K562 (cell line): Measurements from ENCODE around the gene IGDCC3. TPM values are rescaled to one million over a fixed set of nuclear protein-coding genes. Genes with fewer than 3 reads are reported as not detected.

Source experiments
- ATAC-seq: fragments of 200-7000 bp; cut with Tn5 transposase; 3 replicates; pipeline ENCODE4 v1.9.1; 2020; ENCODE audit warnings: moderate library complexity
- BruUV-seq: library from RNA; stranded (reverse); fragments of 400-500 nt; replicated peaks from 2 replicates; lab custom pipeline; 2021; lab: Mats Ljungman, UMichigan
- CTCF ChIA-PET: fragments of 300-600 bp; formaldehyde crosslinking; extraction: SDS; loops from one replicate; lab custom pipeline; 2021; ENCODE audit warnings: low intra/inter-chr PET ratio; lab: Yijun Ruan, JAX
- POLR2A ChIA-PET: fragments of 300-600, 350-650 bp; sonication (Branson Sonifier 250); formaldehyde crosslinking; extraction: SDS; loops from one replicate; lab custom pipeline; 2021; ENCODE audit warnings: antibody characterized with exemption, inconsistent platforms; lab: Yijun Ruan, JAX
- DNase-seq, 4 experiments: peaks; one replicate each; pipeline versions ENCODE4 v3.0.0 to v3.0.0-alpha.2; 2011 to 2018; ENCODE audit warnings: low spot score in 3 of 4, mixed read lengths in 3 of 4; ENCODE audit errors: extremely low read depth in 1 of 4
- FAIRE-seq: peaks from 2 replicates; lab custom pipeline; 2011; peaks lifted over from hg19 to GRCh38; lab: Jason Lieb, UNC
- H2AFZ ChIP-seq: 2 replicates; pipeline ENCODE4 v1.6.0; 2011; ENCODE audit warnings: low read depth, low read length, control low read depth, inconsistent platforms
- H3K27ac ChIP-seq: fragments of 200-600 bp; 3 replicates; pipeline ENCODE4 v1.8.0; 2011; ENCODE audit warnings: low read depth, mild to moderate bottlenecking, control low read depth, inconsistent platforms, low read length, moderate library complexity, mixed read lengths; ENCODE audit errors: extremely low read depth
- H3K27me3 ChIP-seq, 2 experiments: fragments of 300-600 bp in 1 of 2; 2 replicates in 1 of 2; 3 replicates in 1 of 2; pipeline versions ENCODE4 v1.6.0 to v1.8.0; 2011; ENCODE audit warnings: inconsistent platforms in 2 of 2, low read length in 2 of 2, mild to moderate bottlenecking in 1 of 2, mixed read lengths in 1 of 2, moderate library complexity in 1 of 2; ENCODE audit not compliant: control insufficient read depth in 2 of 2, insufficient read depth in 2 of 2
- H3K36me3 ChIP-seq: fragments of 300-600 bp; 3 replicates; pipeline ENCODE4 v1.8.0; 2011; ENCODE audit warnings: mild to moderate bottlenecking, low read length, inconsistent platforms; ENCODE audit not compliant: control insufficient read depth, insufficient read depth
- H3K4me1 ChIP-seq, 2 experiments: fragments of 200-600 bp in 1 of 2; replicated peaks in 1 of 2; 2 replicates in 1 of 2; 3 replicates in 1 of 2; pipeline versions ENCODE4 v1.5.1 to v1.8.0; 2011; ENCODE audit warnings: inconsistent platforms in 2 of 2, low read length in 2 of 2, mild to moderate bottlenecking in 1 of 2, mixed read lengths in 1 of 2, moderate library complexity in 1 of 2; ENCODE audit not compliant: control insufficient read depth in 2 of 2, insufficient read depth in 2 of 2
- H3K4me2 ChIP-seq: 2 replicates; pipeline ENCODE4 v1.6.1; 2011; ENCODE audit warnings: low read length, control low read depth, inconsistent platforms, mixed read lengths; ENCODE audit not compliant: insufficient read depth
- H3K4me3 ChIP-seq: fragments of 200-600 bp; sonication (generic), shearing (Covaris generic); 2 replicates; pipeline ENCODE4 v1.5.1; 2016; ENCODE audit warnings: control low read depth, inconsistent platforms
- H3K79me2 ChIP-seq: fragments of 200-600 bp; 3 replicates; pipeline ENCODE4 v1.8.0; 2011; ENCODE audit warnings: low read length, inconsistent platforms; ENCODE audit not compliant: control insufficient read depth, insufficient read depth
- H3K9ac ChIP-seq, 2 experiments: 2 replicates each; pipeline versions ENCODE4 v1.6.0 to v1.6.1; 2011; ENCODE audit warnings: low read depth in 2 of 2, low read length in 2 of 2, control low read depth in 1 of 2, inconsistent platforms in 1 of 2, mild to moderate bottlenecking in 1 of 2, mixed read lengths in 1 of 2; ENCODE audit not compliant: insufficient read depth in 1 of 2
- H3K9me1 ChIP-seq: one replicate; pipeline ENCODE4 v1.6.0; 2011; ENCODE audit warnings: inconsistent platforms, mild to moderate bottlenecking, low read length, moderate library complexity; ENCODE audit not compliant: control insufficient read depth, insufficient read depth
- H3K9me3 ChIP-seq: replicated peaks from 2 replicates; pipeline ENCODE4 v1.5.1; 2011; ENCODE audit warnings: low read depth, low read length, inconsistent platforms; ENCODE audit not compliant: control insufficient read depth, insufficient read depth
- H4K20me1 ChIP-seq: replicated peaks from 2 replicates; pipeline ENCODE4 v1.6.1; 2011; ENCODE audit warnings: low read length, inconsistent platforms, mixed read lengths; ENCODE audit not compliant: control insufficient read depth, insufficient read depth
- KLF16 ChIP-seq: IDR thresholded peaks from 2 replicates; pipeline ENCODE4 v1.6.1; 2016; ENCODE audit warnings: antibody characterized with exemption
- NFIC ChIP-seq: fragments of 450-650 bp; IDR thresholded peaks from 2 replicates; pipeline ENCODE4 v1.6.1; 2017; ENCODE audit warnings: mild to moderate bottlenecking, inconsistent platforms
- NONO ChIP-seq, 2 experiments: fragments of 200-400 bp in 1 of 2; fragments of 450-650 bp in 1 of 2; formaldehyde crosslinking in 1 of 2; IDR thresholded peaks; 2 replicates each; pipeline ENCODE4 v1.6.1; 2017; ENCODE audit warnings: low read depth in 2 of 2, mild to moderate bottlenecking in 2 of 2, moderate library complexity in 2 of 2, low read length in 1 of 2
- SP1 ChIP-seq: sonication (generic); formaldehyde crosslinking; IDR thresholded peaks from 2 replicates; pipeline ENCODE4 v1.8.1; 2022; ENCODE audit warnings: mild to moderate bottlenecking, missing genetic modification reagents
- ZNF23 ChIP-seq: fragments of 250-450 bp; sonication (Bioruptor Pico); IDR thresholded peaks from 2 replicates; pipeline ENCODE4 v1.4.0; 2020; ENCODE audit warnings: mild to moderate bottlenecking
- ZNF354B ChIP-seq: fragments of 250-450 bp; sonication (Bioruptor Pico); IDR thresholded peaks from 2 replicates; pipeline ENCODE4 v1.4.0; 2020
- WGBS: fragments of 100-300 bp; shearing (Covaris generic); methylation state at CpG from one replicate; pipeline ENCODE4 v1.1.6; 2016; ENCODE audit warnings: low coverage, mixed read lengths; ENCODE audit not compliant: insufficient coverage; ENCODE audit errors: missing lambda C conversion rate; 5-methylcytosine and 5-hydroxymethylcytosine counted together
- in situ Hi-C: fragments of 300-500 bp; cut with MboI; formaldehyde crosslinking; loops from 4 replicates; pipeline ENCODE4 v1.15.0; 2018; ENCODE audit warnings: inconsistent platforms, mixed read lengths
- intact Hi-C: fragments of 100-400 bp; cut with micrococcal nuclease; formaldehyde crosslinking; loops from 2 replicates; pipeline ENCODE4 v1.14.2; 2022
- polyA plus RNA-seq, 8 experiments: library from polyadenylated mRNA; depleted of rRNA in 4 of 8; stranded (reverse) in 5 of 8; unstranded in 3 of 8; fragments of >200 nt; fragmentation: Nextera tagmentation in 2 of 8; fragmentation: Illumina TruSeq in 1 of 8; extraction: Ambion mirVana in 2 of 8; extraction: Trizol in 1 of 8; gene quantifications; 2 replicates each; pipeline versions ENCODE4 v1.2.1 to v1.2.3, GENCODE V29; 2011 to 2014; ENCODE audit warnings: inconsistent platforms in 1 of 8, missing spikeins in 1 of 8
- total RNA-seq, 7 experiments: library from RNA; depleted of rRNA in 6 of 7; stranded (reverse); fragments of >200 nt in 6 of 7; fragmentation: Illumina TruSeq in 2 of 7; extraction: Trizol in 2 of 7; gene quantifications; 2 replicates each; pipeline versions ENCODE4 v1.2.1 to v1.2.3, GENCODE V29; 2011 to 2021; ENCODE audit warnings: low replicate concordance in 1 of 7
- TF ChIP-seq, protein P1 (sequence below): fragments of 250-450 bp; sonication (Bioruptor Pico); IDR thresholded peaks from 2 replicates; pipeline ENCODE4 v1.9.0; 2021; ENCODE audit warnings: mild to moderate bottlenecking
- TF ChIP-seq, protein P2 (sequence below): sonication (generic); formaldehyde crosslinking; IDR thresholded peaks from 2 replicates; pipeline ENCODE4 v1.8.0; 2022; ENCODE audit warnings: missing genetic modification reagents, mild to moderate bottlenecking, borderline replicate concordance

The IGDCC3 gene
- total and polyA plus RNA-seq, 9 of the 15 experiments (the other 6 are each of a cell fraction or from before 2014, with no cell fraction given): not detected

DNA sequence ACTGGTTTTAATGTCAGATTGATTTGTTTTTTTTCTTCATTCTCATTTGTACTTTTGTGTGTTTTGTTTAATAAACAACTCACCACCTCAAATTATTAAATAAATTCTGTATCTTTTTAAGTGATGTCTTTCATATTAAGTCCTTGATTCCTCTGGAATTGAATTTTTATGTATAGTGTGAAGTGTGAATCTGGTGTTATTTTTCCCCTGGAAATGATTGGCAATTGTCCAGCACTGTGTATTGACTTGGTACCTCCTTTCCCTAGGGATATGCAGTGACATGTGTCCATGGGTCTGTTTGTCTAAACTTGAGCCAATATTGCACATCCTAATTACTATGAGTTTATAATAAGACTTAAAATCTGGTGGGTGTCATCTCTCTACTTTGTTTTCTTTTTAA is 71.3 kb downstream of the IGDCC3 start:
- FAIRE-seq (no peak), ATAC-seq (no peak), DNase-seq (no peak)
- H3K36me3 ChIP-seq: no peaks in the 10 kb centered on the region
- no peak overlapping the region for H3K9ac ChIP-seq
- no peaks in the 10 kb centered on the region for H3K9me1 ChIP-seq
- H3K4me2 ChIP-seq: no peak overlapping the region
- BruUV-seq: no TSS peak
- H3K27ac ChIP-seq: no peak overlapping the region
- no peak overlapping the region for H2AFZ ChIP-seq
- no peaks in the 10 kb centered on the region; a peak in 1 of 5 replicates for H3K27me3 ChIP-seq
- H3K79me2 ChIP-seq: no peaks in the 10 kb centered on the region
- no peaks in the 10 kb centered on the region for H3K9me3 ChIP-seq
- no peak overlapping the region for H3K4me3 ChIP-seq
- intact Hi-C loops: no loop called here
- POLR2A ChIA-PET: interaction anchor here (0.5 to 3.5 kb wide), 12 partner anchors 12 to 255 kb away, joined by 4 to 194 read pairs (median 18); partner anchors contain the start of genes CLPX and PARP16
- TF ChIP-seq NFIC (peak; percentile 53), SP1 (CRISPR knock-in tag) (no peak)
- TF ChIP-seq, all 486 proteins: peak for 1
- CTCF ChIA-PET: interaction anchor here (1.0 kb wide), 1 partner anchor 575 kb away, joined by 5 read pairs; no protein-coding TSS in a partner anchor
- Histone ChIP-seq H3K4me1 (peaks cover 11 to 15% of the 10 kb centered on the region in 2 experiments), H4K20me1 (no peaks in the 10 kb centered on the region)
- in situ Hi-C loops: no loop called here

DNA sequence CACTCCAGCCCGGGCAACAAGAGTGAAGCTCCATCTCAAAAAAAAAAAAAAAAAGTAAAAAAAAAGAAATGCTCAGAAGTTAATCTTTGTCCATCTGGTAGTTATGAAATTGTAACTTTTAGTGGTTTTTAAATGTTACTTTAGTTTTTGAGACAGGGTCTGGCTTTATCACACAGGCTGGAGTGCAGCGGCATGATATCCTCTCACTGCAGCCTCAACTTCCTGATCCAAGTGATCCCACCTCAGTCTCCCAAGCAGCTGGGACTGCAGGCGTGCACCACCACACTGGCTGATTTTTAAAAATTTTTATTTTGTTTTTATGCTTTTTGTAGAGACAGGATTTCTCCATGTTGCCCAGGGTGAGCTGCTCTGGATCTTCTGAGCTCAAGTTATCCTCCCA is 72.0 kb downstream of the IGDCC3 start:
- DNase-seq (no peak), FAIRE-seq (no peak), ATAC-seq (no peak)
- Histone ChIP-seq H3K4me1 (peaks cover 14 to 15% of the 10 kb centered on the region in 2 experiments), H3K9ac (no peak overlapping the region; a peak in 1 of 4 replicates), H3K9me3 (no peaks in the 10 kb centered on the region), H3K36me3 (no peaks in the 10 kb centered on the region), H3K4me3 (no peak overlapping the region), H4K20me1 (no peaks in the 10 kb centered on the region), H3K79me2 (no peaks in the 10 kb centered on the region), H3K27ac (no peak overlapping the region), H3K9me1 (no peaks in the 10 kb centered on the region), H2AFZ (no peak overlapping the region), H3K4me2 (no peak overlapping the region), H3K27me3 (no peaks in the 10 kb centered on the region; a peak in 1 of 5 replicates)
- intact Hi-C loops: loop anchor here (2.0 kb wide), 1 partner anchor 117 kb away; no protein-coding TSS in a partner anchor
- BruUV-seq: no TSS peak
- whole genome bisulfite sequencing: 13% methylated on average over 2 of the region's 3 CpGs
- CTCF ChIA-PET: interaction anchor here (1.0 kb wide), 1 partner anchor 575 kb away, joined by 5 read pairs; no protein-coding TSS in a partner anchor
- TF ChIP-seq KLF16 (no peak), ZNF23 (CRISPR knock-in tag) (no peak), NONO (IDR thresholded peaks at IDR 0.05; ENCODE audit: low read depth in 2 of 2, low read length in 1 of 2) (0 out of 4 replicates have a peak, but pooled peaks of 1 of the 2 experiments have one; percentile 61), ZNF354B (CRISPR knock-in tag) (no peak)
- TF ChIP-seq, protein P1, sequence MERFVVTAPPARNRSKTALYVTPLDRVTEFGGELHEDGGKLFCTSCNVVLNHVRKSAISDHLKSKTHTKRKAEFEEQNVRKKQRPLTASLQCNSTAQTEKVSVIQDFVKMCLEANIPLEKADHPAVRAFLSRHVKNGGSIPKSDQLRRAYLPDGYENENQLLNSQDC (CRISPR knock-in tag): no peak
- TF ChIP-seq, protein P2, sequence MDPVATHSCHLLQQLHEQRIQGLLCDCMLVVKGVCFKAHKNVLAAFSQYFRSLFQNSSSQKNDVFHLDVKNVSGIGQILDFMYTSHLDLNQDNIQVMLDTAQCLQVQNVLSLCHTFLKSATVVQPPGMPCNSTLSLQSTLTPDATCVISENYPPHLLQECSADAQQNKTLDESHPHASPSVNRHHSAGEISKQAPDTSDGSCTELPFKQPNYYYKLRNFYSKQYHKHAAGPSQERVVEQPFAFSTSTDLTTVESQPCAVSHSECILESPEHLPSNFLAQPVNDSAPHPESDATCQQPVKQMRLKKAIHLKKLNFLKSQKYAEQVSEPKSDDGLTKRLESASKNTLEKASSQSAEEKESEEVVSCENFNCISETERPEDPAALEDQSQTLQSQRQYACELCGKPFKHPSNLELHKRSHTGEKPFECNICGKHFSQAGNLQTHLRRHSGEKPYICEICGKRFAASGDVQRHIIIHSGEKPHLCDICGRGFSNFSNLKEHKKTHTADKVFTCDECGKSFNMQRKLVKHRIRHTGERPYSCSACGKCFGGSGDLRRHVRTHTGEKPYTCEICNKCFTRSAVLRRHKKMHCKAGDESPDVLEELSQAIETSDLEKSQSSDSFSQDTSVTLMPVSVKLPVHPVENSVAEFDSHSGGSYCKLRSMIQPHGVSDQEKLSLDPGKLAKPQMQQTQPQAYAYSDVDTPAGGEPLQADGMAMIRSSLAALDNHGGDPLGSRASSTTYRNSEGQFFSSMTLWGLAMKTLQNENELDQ (CRISPR knock-in tag): no peak
- in situ Hi-C loops: no loop called here
- POLR2A ChIA-PET: interaction anchor here (0.5 to 3.5 kb wide), 32 partner anchors 10 to 668 kb away, joined by 3 to 194 read pairs (median 12); partner anchors contain the start of genes CILP, CLPX, PARP16 and PDCD7
